Loucy (cell line): Measurements from ENCODE around the gene ITGA11.

Source experiments
- H2AFZ ChIP-seq: fragments of 200-600 bp; sonication (generic); 2 replicates; pipeline ENCODE4 v1.6.0; 2016; ENCODE audit warnings: antibody characterized with exemption, mild to moderate bottlenecking, low read length, moderate library complexity
- H3F3A ChIP-seq: fragments of 200-600 bp; 2 replicates; pipeline ENCODE4 v1.6.0; 2016; ENCODE audit warnings: antibody characterized with exemption, low read depth, mild to moderate bottlenecking
- H3K27me3 ChIP-seq: fragments of 200-600 bp; sonication (generic); 2 replicates; pipeline ENCODE4 v1.6.1; 2014; ENCODE audit warnings: low read length, mild to moderate bottlenecking; ENCODE audit not compliant: insufficient read depth, poor library complexity, severe bottlenecking
- H3K36me3 ChIP-seq: fragments of 200-600 bp; sonication (generic); 2 replicates; pipeline ENCODE4 v1.6.1; 2016; ENCODE audit warnings: low read length; ENCODE audit not compliant: insufficient read depth
- H3K4me1 ChIP-seq: fragments of 200-600 bp; sonication (generic); 2 replicates; pipeline ENCODE4 v1.5.1; 2014; ENCODE audit warnings: low read length, mild to moderate bottlenecking; ENCODE audit not compliant: insufficient read depth, poor library complexity, severe bottlenecking
- H3K4me2 ChIP-seq: fragments of 200-600 bp; sonication (generic); 2 replicates; pipeline ENCODE4 v1.6.0; 2014; ENCODE audit warnings: antibody characterized with exemption, low read length, low read depth, mild to moderate bottlenecking; ENCODE audit not compliant: poor library complexity, severe bottlenecking
- H3K4me3 ChIP-seq: fragments of 200-600 bp; sonication (generic); 2 replicates; pipeline ENCODE4 v1.5.1; 2014; ENCODE audit warnings: low read length, mild to moderate bottlenecking, mixed read lengths; ENCODE audit not compliant: poor library complexity, severe bottlenecking
- H3K79me2 ChIP-seq: fragments of 200-600 bp; sonication (generic); 2 replicates; pipeline ENCODE4 v1.6.1; 2014; ENCODE audit warnings: low read length; ENCODE audit not compliant: insufficient read depth
- H3K9ac ChIP-seq: fragments of 200-600 bp; sonication (generic); 2 replicates; pipeline ENCODE4 v1.6.0; 2014; ENCODE audit warnings: mild to moderate bottlenecking, low read depth, low read length, moderate library complexity; ENCODE audit not compliant: poor library complexity, severe bottlenecking
- H3K9me2 ChIP-seq: fragments of 200-600 bp; sonication (generic); replicated peaks from 2 replicates; pipeline ENCODE4 v1.6.1; 2016; ENCODE audit warnings: low read depth, low read length, mixed read lengths
- H3K9me3 ChIP-seq: fragments of 200-600 bp; sonication (generic); 2 replicates; pipeline ENCODE4 v1.6.1; 2014; ENCODE audit warnings: mild to moderate bottlenecking, antibody characterized with exemption, low read length, low read depth; ENCODE audit not compliant: insufficient read depth
- H4K20me1 ChIP-seq: fragments of 200-600 bp; sonication (generic); 2 replicates; pipeline ENCODE4 v1.6.0; 2014; ENCODE audit warnings: antibody characterized with exemption, low read length, mild to moderate bottlenecking; ENCODE audit not compliant: insufficient read depth, poor library complexity, severe bottlenecking
- EZH2phosphoT487 ChIP-seq: fragments of 200-600 bp; IDR thresholded peaks from 2 replicates; pipeline ENCODE4 v1.6.1; 2018; ENCODE audit warnings: antibody characterized with exemption, mild to moderate bottlenecking, moderate library complexity, borderline replicate concordance
- TF ChIP-seq, protein P1 (sequence below): fragments of 200-600 bp; sonication (generic); conservative IDR thresholded peaks from 2 replicates; pipeline ENCODE4 v1.5.1; 2014; ENCODE audit warnings: mild to moderate bottlenecking, antibody characterized with exemption, low read length

Gene ITGA11

DNA sequence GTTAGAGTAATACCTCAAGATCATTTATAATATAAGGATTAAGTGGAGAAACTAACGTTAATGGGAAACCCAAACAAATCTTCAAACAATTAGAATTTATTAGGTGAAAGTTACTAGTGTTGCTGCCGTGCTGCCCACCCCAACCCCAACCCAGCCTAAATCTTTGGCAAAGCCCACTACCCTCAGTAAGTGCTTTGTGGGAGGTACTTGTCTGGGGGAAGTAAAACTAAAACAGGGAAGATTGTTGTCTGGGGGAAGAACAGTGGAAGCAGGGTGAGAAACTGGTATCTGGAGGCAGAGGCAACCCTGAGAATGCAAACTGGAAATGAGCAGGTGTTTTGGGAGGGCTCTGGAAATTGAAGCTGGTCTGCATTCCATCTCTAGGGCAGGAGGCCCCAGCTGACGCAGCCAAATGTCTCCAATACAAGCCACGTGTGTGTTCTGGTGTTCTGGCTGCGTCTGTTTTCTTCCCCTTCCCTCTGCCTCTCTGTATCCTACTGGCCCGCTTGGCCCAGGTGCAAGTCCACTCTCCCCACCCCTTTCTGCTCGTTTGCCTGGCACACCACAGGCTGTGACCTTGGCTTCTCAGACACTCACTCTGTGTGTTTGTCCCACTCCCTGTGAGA lies 121.7 kb downstream of the ITGA11 start:
- Histone ChIP-seq H3K4me1 (peaks cover 3% of the 10 kb centered on the region), H3K4me2 (no peak overlapping the region)
- TF ChIP-seq EZH2phosphoT487, result no peak
- TF ChIP-seq, protein P1, sequence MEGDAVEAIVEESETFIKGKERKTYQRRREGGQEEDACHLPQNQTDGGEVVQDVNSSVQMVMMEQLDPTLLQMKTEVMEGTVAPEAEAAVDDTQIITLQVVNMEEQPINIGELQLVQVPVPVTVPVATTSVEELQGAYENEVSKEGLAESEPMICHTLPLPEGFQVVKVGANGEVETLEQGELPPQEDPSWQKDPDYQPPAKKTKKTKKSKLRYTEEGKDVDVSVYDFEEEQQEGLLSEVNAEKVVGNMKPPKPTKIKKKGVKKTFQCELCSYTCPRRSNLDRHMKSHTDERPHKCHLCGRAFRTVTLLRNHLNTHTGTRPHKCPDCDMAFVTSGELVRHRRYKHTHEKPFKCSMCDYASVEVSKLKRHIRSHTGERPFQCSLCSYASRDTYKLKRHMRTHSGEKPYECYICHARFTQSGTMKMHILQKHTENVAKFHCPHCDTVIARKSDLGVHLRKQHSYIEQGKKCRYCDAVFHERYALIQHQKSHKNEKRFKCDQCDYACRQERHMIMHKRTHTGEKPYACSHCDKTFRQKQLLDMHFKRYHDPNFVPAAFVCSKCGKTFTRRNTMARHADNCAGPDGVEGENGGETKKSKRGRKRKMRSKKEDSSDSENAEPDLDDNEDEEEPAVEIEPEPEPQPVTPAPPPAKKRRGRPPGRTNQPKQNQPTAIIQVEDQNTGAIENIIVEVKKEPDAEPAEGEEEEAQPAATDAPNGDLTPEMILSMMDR, result no peak

DNA sequence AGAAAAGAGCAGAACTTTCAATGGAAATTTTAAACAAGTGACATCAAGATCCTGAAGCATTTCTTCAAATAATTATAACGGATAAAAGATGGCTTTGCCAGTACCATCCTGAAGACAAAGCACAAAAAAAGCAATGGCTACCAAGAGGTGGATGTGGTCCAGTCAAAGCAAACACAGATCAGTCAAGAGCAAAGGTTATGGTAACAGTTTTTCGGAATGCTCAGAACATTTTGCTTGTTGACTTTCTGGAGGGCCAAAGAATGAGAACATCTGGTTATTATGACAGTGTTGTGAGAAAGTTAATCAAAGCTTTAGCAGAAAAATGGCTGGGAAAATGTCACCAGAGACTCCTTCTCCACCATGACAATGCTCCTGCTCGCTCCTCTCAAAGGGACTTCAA lies 122.9 kb downstream of the ITGA11 start:
- H3F3A ChIP-seq, result no peaks in the 10 kb centered on the region
- H3K79me2 ChIP-seq, result no peaks in the 10 kb centered on the region
- H3K9ac ChIP-seq, result no peak overlapping the region
- H3K9me3 ChIP-seq, result no peaks in the 10 kb centered on the region
- H3K4me3 ChIP-seq, result no peak overlapping the region
- no peaks in the 10 kb centered on the region for H3K36me3 ChIP-seq
- H4K20me1 ChIP-seq, result no peaks in the 10 kb centered on the region
- H3K27me3 ChIP-seq, result no peaks in the 10 kb centered on the region
- peaks cover 3% of the 10 kb centered on the region for H3K4me1 ChIP-seq
- TF ChIP-seq, protein P1, result no peak
- TF ChIP-seq EZH2phosphoT487, result no peak
- H2AFZ ChIP-seq, result no peak overlapping the region
- no peaks in the 10 kb centered on the region for H3K9me2 ChIP-seq
- H3K4me2 ChIP-seq, result no peak overlapping the region

More for the DNA sequence above, 121.7 kb downstream of the ITGA11 start:
- H3K9me3 ChIP-seq, result no peaks in the 10 kb centered on the region
- no peaks in the 10 kb centered on the region for H3K79me2 ChIP-seq
- H3K36me3 ChIP-seq, result no peaks in the 10 kb centered on the region
- H3F3A ChIP-seq, result no peaks in the 10 kb centered on the region
- H3K9ac ChIP-seq, result no peak overlapping the region
- no peaks in the 10 kb centered on the region for H4K20me1 ChIP-seq
- H3K27me3 ChIP-seq, result no peaks in the 10 kb centered on the region
- H2AFZ ChIP-seq, result no peak overlapping the region
- H3K4me3 ChIP-seq, result no peak overlapping the region
- H3K9me2 ChIP-seq, result no peaks in the 10 kb centered on the region

DNA sequence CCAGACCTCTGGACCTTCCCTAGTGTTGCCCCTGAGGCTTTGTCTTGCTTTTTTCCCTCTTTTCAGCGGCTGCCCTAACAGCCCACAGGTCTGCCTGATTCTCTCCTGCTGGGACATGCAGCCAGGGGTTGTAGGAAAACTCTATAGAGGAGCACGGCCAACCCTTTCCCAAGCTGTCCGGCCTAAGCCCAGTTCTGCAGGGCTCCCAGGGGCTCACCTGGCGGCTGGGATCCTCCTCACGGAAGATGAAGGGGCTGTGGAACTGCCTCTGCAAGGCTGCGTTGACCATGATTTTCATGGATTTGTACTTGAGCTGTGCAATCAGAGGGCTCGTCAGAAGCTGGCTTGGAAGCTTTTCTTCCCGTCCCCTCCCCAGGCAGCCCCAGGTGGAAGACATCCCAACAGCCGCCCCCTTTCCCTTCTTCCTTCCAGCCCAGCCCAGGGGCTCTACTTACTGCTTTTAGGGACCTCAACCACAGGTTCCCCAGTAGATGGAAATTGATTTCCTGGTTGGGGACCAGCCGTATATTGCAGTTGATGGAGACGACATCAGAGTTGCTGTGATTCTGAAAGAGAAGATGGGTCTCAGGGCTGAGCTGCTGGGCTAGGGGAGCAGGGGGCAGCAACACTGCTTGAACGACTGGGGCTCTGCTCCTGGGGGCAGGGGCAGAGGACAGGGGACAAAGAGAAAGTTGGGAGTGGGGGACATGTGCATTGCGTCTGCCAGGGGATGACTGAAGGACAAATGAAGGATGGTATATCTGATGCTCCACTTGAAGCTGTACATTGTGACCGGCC lies 124.6 kb downstream of the ITGA11 start:
- H3K4me3 ChIP-seq, result no peak overlapping the region
- H3K9me3 ChIP-seq, result no peaks in the 10 kb centered on the region
- no peak overlapping the region for H3K9ac ChIP-seq
- H4K20me1 ChIP-seq, result no peaks in the 10 kb centered on the region
- H3K36me3 ChIP-seq, result no peaks in the 10 kb centered on the region
- TF ChIP-seq, protein P1, result no peak
- TF ChIP-seq EZH2phosphoT487, result no peak
- H3K4me1 ChIP-seq, result peaks cover 3% of the 10 kb centered on the region
- H3K9me2 ChIP-seq, result no peaks in the 10 kb centered on the region
- H3K79me2 ChIP-seq, result no peaks in the 10 kb centered on the region
- H3F3A ChIP-seq, result no peaks in the 10 kb centered on the region
- H3K4me2 ChIP-seq, result no peak overlapping the region
- H3K27me3 ChIP-seq, result no peaks in the 10 kb centered on the region
- 0 out of 2 replicates have a peak overlapping the region, but pooled peaks have one; percentile 34 for H2AFZ ChIP-seq
